ENCODE measurements around the gene ABCD3. TPM values are rescaled to one million over a fixed set of nuclear protein-coding genes. Genes with fewer than 3 reads are reported as not detected.

Gene ABCD3
- total and polyA plus RNA-seq, 7 experiments from 2014 or later: 18.0 to 31.2 (median 24.4) TPM

GRCh38 chr1:94552071-94552586, 133.9 kb downstream of the ABCD3 start:
- no peak overlapping the region for H3K27ac ChIP-seq (ENCODE audit: low read depth, low read length)
- no peak overlapping the region for H3K4me3 Mint-ChIP-seq
- no peaks in the 10 kb centered on the region for H3K9me3 Mint-ChIP-seq
- H3K27ac Mint-ChIP-seq: no peak overlapping the region
- H3K36me3 Mint-ChIP-seq: no peaks in the 10 kb centered on the region
- POLR2A ChIA-PET: no interaction called here
- no peaks in the 10 kb centered on the region for H3K4me1 ChIP-seq (ENCODE audit: control insufficient read depth in 2 of 2, insufficient read depth in 2 of 2, low read length in 2 of 2)
- H3K36me3 ChIP-seq (ENCODE audit: control insufficient read depth in 2 of 3, insufficient read depth in 3 of 3, low read length in 3 of 3): no peaks in the 10 kb centered on the region
- H3K4me1 Mint-ChIP-seq: no peaks in the 10 kb centered on the region
- no peaks in the 10 kb centered on the region for H3K27me3 ChIP-seq (ENCODE audit: control insufficient read depth in 2 of 2, insufficient read depth in 2 of 2, low read length in 2 of 2)
- intact Hi-C loops (cut with micrococcal nuclease): no loop called here
- ATAC-seq: no peak
- no peak overlapping the region for H3K4me3 ChIP-seq (ENCODE audit: low read length)
- CTCF ChIA-PET: no interaction called here
- no peak for DNase-seq
- peaks cover 13 to 33% (median 17%) of the 10 kb centered on the region in 5 donors for H3K27me3 Mint-ChIP-seq
- no peaks in the 10 kb centered on the region for H3K9me3 ChIP-seq (ENCODE audit: control insufficient read depth in 2 of 3, low read length in 3 of 3)

- no peaks in the 10 kb centered on the region for H3K9me3 ChIP-seq (ENCODE audit: control insufficient read depth in 2 of 3, low read length in 3 of 3)
- no peak overlapping the region for H3K27ac ChIP-seq (ENCODE audit: low read depth, low read length)
- Mint-ChIP-seq H3K27me3 (peaks cover 11 to 27% (median 13%) of the 10 kb centered on the region in 5 donors), H3K36me3 (no peaks in the 10 kb centered on the region), H3K27ac (no peak overlapping the region), H3K4me3 (no peak overlapping the region), H3K4me1 (no peaks in the 10 kb centered on the region), H3K9me3 (no peaks in the 10 kb centered on the region)
- H3K4me3 ChIP-seq (ENCODE audit: low read length): no peak overlapping the region
- ATAC-seq: no peak
- no peaks in the 10 kb centered on the region for H3K4me1 ChIP-seq (ENCODE audit: control insufficient read depth in 2 of 2, insufficient read depth in 2 of 2, low read length in 2 of 2)
- ChIA-PET CTCF (no interaction called here), POLR2A (no interaction called here)
- no peak for DNase-seq
- H3K27me3 ChIP-seq (ENCODE audit: control insufficient read depth in 2 of 2, insufficient read depth in 2 of 2, low read length in 2 of 2): no peaks in the 10 kb centered on the region
- intact Hi-C loops (cut with micrococcal nuclease): no loop called here
- no peaks in the 10 kb centered on the region for H3K36me3 ChIP-seq (ENCODE audit: control insufficient read depth in 2 of 3, insufficient read depth in 3 of 3, low read length in 3 of 3)
These were observed 135.1 kb downstream of the ABCD3 start for GRCh38 chr1:94553323-94553730.

- intact Hi-C loops (cut with micrococcal nuclease): no loop called here
- no peak overlapping the region for H3K4me3 ChIP-seq (ENCODE audit: low read length)
- no peaks in the 10 kb centered on the region for H3K36me3 ChIP-seq (ENCODE audit: control insufficient read depth in 2 of 3, insufficient read depth in 3 of 3, low read length in 3 of 3)
- no peaks in the 10 kb centered on the region for H3K4me1 Mint-ChIP-seq
- ChIA-PET POLR2A (no interaction called here), CTCF (interaction anchor here (0.5 kb wide), 1 partner anchor 79 kb away, joined by 3 read pairs; no protein-coding TSS in a partner anchor)
- ATAC-seq (no peak), DNase-seq (no peak)
- no peaks in the 10 kb centered on the region for H3K27me3 ChIP-seq (ENCODE audit: control insufficient read depth in 2 of 2, insufficient read depth in 2 of 2, low read length in 2 of 2)
- H3K27ac ChIP-seq (ENCODE audit: low read depth, low read length): no peak overlapping the region
- H3K27ac Mint-ChIP-seq: no peak overlapping the region
- no peaks in the 10 kb centered on the region for H3K9me3 ChIP-seq (ENCODE audit: control insufficient read depth in 2 of 3, low read length in 3 of 3)
- peaks cover 11 to 23% (median 13%) of the 10 kb centered on the region in 5 donors for H3K27me3 Mint-ChIP-seq
- no peaks in the 10 kb centered on the region for H3K4me1 ChIP-seq (ENCODE audit: control insufficient read depth in 2 of 2, insufficient read depth in 2 of 2, low read length in 2 of 2)
- no peaks in the 10 kb centered on the region for H3K36me3 Mint-ChIP-seq
- H3K4me3 Mint-ChIP-seq: no peak overlapping the region
- H3K9me3 Mint-ChIP-seq: peaks cover 0 to 4% (median 0%) of the 10 kb centered on the region in 11 donors
These were observed 135.7 kb downstream of the ABCD3 start for GRCh38 chr1:94553931-94554330.

GRCh38 chr1:94554580-94554979, 136.4 kb downstream of the ABCD3 start:
- CTCF ChIA-PET: no interaction called here
- Mint-ChIP-seq H3K36me3 (no peaks in the 10 kb centered on the region), H3K27ac (no peak overlapping the region)

GRCh38 chr1:94555091-94555490, 136.9 kb downstream of the ABCD3 start:
- ChIA-PET POLR2A (no interaction called here), CTCF (no interaction called here)
- no peaks in the 10 kb centered on the region for H3K4me1 Mint-ChIP-seq
- peaks cover 4 to 19% (median 9%) of the 10 kb centered on the region in 5 donors for H3K27me3 Mint-ChIP-seq
- Histone ChIP-seq H3K9me3 (ENCODE audit: control insufficient read depth in 2 of 3, low read length in 3 of 3) (no peaks in the 10 kb centered on the region), H3K27me3 (ENCODE audit: control insufficient read depth in 2 of 2, insufficient read depth in 2 of 2, low read length in 2 of 2) (no peaks in the 10 kb centered on the region), H3K4me1 (ENCODE audit: control insufficient read depth in 2 of 2, insufficient read depth in 2 of 2, low read length in 2 of 2) (no peaks in the 10 kb centered on the region), H3K4me3 (ENCODE audit: low read length) (no peak overlapping the region), H3K27ac (ENCODE audit: low read depth, low read length) (no peak overlapping the region), H3K36me3 (ENCODE audit: control insufficient read depth in 2 of 3, insufficient read depth in 3 of 3, low read length in 3 of 3) (no peaks in the 10 kb centered on the region)
- H3K27ac Mint-ChIP-seq: no peak overlapping the region
- no peak for DNase-seq
- intact Hi-C loops (cut with micrococcal nuclease): no loop called here
- no peak overlapping the region for H3K4me3 Mint-ChIP-seq
- H3K9me3 Mint-ChIP-seq: peaks cover 0 to 4% (median 0%) of the 10 kb centered on the region in 11 donors
- no peaks in the 10 kb centered on the region for H3K36me3 Mint-ChIP-seq
- no peak for ATAC-seq

More at GRCh38 chr1:94554580-94554979, 136.4 kb downstream of the ABCD3 start:
- H3K27me3 Mint-ChIP-seq: peaks cover 9 to 23% (median 13%) of the 10 kb centered on the region in 5 donors
- H3K9me3 Mint-ChIP-seq: peaks cover 0 to 4% (median 0%) of the 10 kb centered on the region in 11 donors
- DNase-seq (no peak), ATAC-seq (no peak)
- intact Hi-C loops (cut with micrococcal nuclease): no loop called here
- Histone ChIP-seq H3K27ac (ENCODE audit: low read depth, low read length) (no peak overlapping the region), H3K9me3 (ENCODE audit: control insufficient read depth in 2 of 3, low read length in 3 of 3) (no peaks in the 10 kb centered on the region), H3K4me1 (ENCODE audit: control insufficient read depth in 2 of 2, insufficient read depth in 2 of 2, low read length in 2 of 2) (no peaks in the 10 kb centered on the region), H3K4me3 (ENCODE audit: low read length) (no peak overlapping the region), H3K36me3 (ENCODE audit: control insufficient read depth in 2 of 3, insufficient read depth in 3 of 3, low read length in 3 of 3) (no peaks in the 10 kb centered on the region), H3K27me3 (ENCODE audit: control insufficient read depth in 2 of 2, insufficient read depth in 2 of 2, low read length in 2 of 2) (no peaks in the 10 kb centered on the region)
- POLR2A ChIA-PET: no interaction called here
- H3K4me3 Mint-ChIP-seq: no peak overlapping the region
- no peaks in the 10 kb centered on the region for H3K4me1 Mint-ChIP-seq

- H3K27me3 Mint-ChIP-seq: peaks cover 0 to 12% (median 9%) of the 10 kb centered on the region in 5 donors
- ATAC-seq (no peak), DNase-seq (no peak)
- Histone ChIP-seq H3K4me3 (ENCODE audit: low read length) (no peak overlapping the region), H3K27me3 (ENCODE audit: control insufficient read depth in 2 of 2, insufficient read depth in 2 of 2, low read length in 2 of 2) (no peaks in the 10 kb centered on the region), H3K27ac (ENCODE audit: low read depth, low read length) (no peak overlapping the region), H3K9me3 (ENCODE audit: control insufficient read depth in 2 of 3, low read length in 3 of 3) (no peaks in the 10 kb centered on the region), H3K4me1 (ENCODE audit: control insufficient read depth in 2 of 2, insufficient read depth in 2 of 2, low read length in 2 of 2) (no peaks in the 10 kb centered on the region), H3K36me3 (ENCODE audit: control insufficient read depth in 2 of 3, insufficient read depth in 3 of 3, low read length in 3 of 3) (no peaks in the 10 kb centered on the region)
- no peaks in the 10 kb centered on the region for H3K4me1 Mint-ChIP-seq
- H3K27ac Mint-ChIP-seq: no peak overlapping the region
- POLR2A ChIA-PET: no interaction called here
- no peaks in the 10 kb centered on the region for H3K36me3 Mint-ChIP-seq
- peaks cover 0 to 4% (median 0%) of the 10 kb centered on the region in 11 donors for H3K9me3 Mint-ChIP-seq
- CTCF ChIA-PET: no interaction called here
- no peak overlapping the region for H3K4me3 Mint-ChIP-seq
- intact Hi-C loops (cut with micrococcal nuclease): no loop called here
These were observed 141.7 kb downstream of the ABCD3 start for GRCh38 chr1:94559921-94560320.

GRCh38 chr1:94560333-94560732, 142.1 kb downstream of the ABCD3 start:
- Mint-ChIP-seq H3K27me3 (peaks cover 0 to 8% (median 5%) of the 10 kb centered on the region in 5 donors), H3K36me3 (no peaks in the 10 kb centered on the region), H3K9me3 (peaks cover 0 to 4% (median 0%) of the 10 kb centered on the region in 11 donors), H3K4me1 (no peaks in the 10 kb centered on the region), H3K27ac (no peak overlapping the region), H3K4me3 (no peak overlapping the region)
- CTCF ChIA-PET: no interaction called here
- Histone ChIP-seq H3K27ac (ENCODE audit: low read depth, low read length) (no peak overlapping the region), H3K36me3 (ENCODE audit: control insufficient read depth in 2 of 3, insufficient read depth in 3 of 3, low read length in 3 of 3) (no peaks in the 10 kb centered on the region), H3K9me3 (ENCODE audit: control insufficient read depth in 2 of 3, low read length in 3 of 3) (no peaks in the 10 kb centered on the region), H3K4me1 (ENCODE audit: control insufficient read depth in 2 of 2, insufficient read depth in 2 of 2, low read length in 2 of 2) (no peaks in the 10 kb centered on the region), H3K4me3 (ENCODE audit: low read length) (no peak overlapping the region), H3K27me3 (ENCODE audit: control insufficient read depth in 2 of 2, insufficient read depth in 2 of 2, low read length in 2 of 2) (no peaks in the 10 kb centered on the region)
- intact Hi-C loops (cut with micrococcal nuclease): no loop called here
- POLR2A ChIA-PET: no interaction called here
- DNase-seq (no peak), ATAC-seq (no peak)
